HG02759 (cell line): Measurements from ENCODE around the gene UTP11.

Experiments
- ATAC-seq: cut with Tn5 transposase; IDR thresholded peaks from one replicate; pipeline ENCODE4 v1.9.1; 2021; ENCODE audit warnings: mild to moderate bottlenecking, moderate library complexity; ENCODE audit not compliant: unreplicated experiment

UTP11 gene

DNA sequence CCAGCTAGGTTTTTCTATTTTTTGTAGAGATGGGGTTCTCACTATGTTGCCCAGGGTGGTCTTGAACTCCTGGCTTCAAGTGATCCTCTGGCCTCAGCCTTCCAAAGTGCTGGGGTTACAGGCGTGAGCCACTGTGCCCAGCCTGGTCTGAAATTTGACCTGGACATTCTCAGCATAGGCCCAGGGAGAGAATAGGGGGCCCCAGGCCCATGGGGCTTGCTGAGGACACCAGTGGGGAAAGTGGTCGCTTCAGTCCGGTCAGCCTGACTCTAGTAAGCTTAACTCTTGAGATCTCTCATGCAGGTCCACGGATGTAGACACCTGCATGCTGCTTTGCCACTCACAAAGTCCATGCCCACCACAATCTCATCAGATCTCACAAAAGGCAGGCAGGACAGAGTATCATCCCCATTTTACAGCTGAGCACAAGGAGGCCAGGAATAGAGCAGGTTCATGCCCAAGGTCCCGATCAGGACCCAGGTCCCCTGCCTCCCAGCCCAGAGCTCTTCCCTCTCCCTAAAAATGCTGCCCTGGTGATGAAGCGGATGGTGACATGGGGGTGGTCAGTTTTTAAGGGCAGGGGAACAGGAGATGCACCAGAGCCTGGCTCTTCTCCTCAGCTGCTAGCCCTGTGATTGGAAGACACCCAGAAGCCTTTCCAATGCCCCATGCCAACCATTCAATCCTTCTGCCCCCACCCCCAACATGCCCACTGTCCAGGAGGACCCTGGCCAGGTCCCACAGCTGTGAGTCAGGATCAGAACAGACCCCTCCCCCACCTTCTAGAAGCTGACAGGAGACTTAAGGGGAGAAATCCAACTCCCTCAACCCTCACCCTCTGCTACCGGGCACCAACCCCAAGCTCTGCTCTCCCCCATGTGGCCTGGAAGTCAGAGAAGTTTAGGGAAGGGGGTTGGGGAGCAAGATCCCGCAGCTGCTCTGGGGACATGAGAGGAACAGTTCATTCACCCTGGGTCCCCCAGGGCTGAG, 9.0 kb upstream of the UTP11 start:
- no peak for ATAC-seq

DNA sequence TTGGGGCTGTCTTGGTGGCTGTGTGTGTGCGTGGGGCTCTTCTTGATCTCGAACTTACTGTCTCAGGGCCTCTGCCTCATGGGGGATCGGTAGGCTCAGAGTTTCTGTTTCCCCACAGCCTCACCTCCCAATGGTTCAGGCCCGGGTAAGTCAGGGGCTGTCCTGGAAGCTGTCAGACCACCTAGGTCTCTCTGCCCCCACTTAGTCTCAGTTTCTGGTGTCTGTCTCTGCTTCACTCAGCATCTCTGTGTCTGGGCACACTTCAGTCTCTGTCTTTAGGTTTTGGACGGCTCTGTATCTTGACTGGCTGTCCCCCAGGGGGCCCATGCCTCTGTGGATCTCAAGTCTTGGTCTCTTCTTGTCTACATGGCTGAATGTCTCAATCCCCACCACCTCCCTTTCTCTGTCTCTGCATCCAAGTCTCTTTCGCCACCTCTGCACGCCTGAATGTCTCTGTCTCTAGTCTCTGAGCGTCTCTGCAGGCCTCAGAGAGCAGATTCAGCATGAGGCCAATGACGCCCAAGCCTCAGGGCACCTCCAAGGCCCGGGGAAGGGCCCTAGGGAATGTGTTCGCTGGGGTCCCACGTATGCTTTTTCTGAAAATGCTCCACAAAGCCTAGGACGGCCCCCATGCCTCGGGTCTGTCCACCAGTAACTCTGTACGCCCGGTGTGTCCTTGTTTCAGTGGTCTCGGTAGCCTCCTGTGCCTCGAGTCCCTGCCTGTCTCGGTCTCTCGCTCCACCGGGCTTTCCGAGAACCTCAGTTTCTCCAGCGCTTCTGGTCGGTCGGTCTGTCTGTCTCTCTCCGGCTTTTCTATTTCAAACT, 8.0 kb upstream of the UTP11 start:
- ATAC-seq: no peak

DNA sequence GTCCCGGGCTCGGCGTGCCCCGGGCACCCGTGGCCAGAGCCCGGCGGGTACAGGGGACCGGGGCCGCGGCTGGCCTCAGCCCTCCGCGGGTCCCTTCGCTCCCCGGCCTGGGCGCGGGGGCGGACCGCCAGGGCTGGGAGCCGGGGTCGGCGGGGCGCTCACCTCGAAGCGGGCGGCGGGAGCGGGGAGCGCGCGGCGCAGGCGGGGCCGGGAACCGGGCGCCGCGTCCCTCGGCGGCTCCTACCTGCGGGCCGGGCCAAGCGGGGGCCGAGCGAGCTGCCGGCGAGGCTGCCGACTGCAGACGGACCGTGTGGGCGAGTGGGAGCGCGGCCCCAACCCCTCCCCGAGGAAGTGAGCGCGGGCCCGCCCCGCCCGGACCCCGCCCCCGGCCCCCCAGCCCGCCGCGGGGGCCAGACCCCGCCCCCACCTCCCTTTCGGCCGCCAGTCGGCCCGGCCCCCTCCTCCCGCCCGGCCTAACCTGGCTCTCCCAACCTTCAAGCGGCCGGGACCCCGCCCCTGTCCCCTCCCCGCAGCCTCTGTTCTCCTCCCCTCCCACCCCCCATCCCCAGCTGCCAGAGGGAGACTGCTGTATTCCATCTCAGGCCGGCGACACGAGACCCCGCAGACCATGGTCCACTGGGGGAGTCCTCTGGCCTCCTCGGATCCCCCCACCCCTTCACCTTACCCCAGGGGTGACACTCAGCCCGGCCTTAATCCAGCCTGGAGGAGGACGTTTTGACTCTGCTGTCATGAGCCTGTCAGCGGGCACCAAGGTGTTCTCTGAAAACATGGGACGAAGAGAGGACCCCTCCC, 7.1 kb upstream of the UTP11 start, which contains the start of gene FHL3:
Gene FHL3, minus strand, starts transcription at position 320 of the 813 bp plus-strand sequence. CDS start 6,102 bp downstream, outside the sequence.
- no peak for ATAC-seq

DNA sequence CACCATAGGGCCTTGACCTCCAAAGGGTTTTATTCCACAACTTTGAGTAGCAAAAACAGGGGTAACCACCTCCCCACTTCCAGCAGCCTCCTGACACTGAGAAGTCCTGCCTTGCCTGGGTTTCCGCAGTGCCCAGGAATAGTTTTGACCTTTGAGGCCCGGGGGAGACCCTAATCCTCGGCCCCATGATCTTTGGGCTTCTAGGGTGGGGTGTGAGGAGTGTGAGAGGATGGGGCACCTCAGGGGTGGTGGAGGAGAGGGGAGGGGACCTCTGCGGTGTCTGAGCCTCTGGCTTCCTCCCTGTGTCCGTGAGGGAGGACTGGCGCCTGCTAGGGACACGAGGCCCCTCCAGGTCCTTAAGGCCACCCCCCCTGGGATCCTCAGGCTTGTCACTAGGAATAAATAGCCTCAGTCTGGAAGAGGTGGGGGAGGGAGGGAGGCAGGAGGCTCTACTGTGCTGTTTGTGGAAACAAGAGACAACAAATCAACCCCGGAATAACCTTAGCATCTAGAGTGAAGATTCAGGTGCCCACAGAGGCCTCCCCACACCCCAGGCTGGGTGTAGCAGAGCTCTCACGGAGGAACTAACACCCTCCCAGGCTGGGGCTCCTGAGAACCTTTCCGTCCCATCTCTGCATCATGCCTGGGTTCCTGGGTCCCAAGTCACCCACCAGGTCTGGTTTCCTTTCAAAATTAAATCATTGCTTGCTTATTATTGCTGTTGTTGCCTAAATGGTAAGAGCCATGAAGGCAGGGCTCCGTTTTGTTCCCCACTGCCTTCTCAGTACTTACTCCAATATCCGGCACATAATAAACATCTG, 6.3 kb upstream of the UTP11 start:
- no peak for ATAC-seq

DNA sequence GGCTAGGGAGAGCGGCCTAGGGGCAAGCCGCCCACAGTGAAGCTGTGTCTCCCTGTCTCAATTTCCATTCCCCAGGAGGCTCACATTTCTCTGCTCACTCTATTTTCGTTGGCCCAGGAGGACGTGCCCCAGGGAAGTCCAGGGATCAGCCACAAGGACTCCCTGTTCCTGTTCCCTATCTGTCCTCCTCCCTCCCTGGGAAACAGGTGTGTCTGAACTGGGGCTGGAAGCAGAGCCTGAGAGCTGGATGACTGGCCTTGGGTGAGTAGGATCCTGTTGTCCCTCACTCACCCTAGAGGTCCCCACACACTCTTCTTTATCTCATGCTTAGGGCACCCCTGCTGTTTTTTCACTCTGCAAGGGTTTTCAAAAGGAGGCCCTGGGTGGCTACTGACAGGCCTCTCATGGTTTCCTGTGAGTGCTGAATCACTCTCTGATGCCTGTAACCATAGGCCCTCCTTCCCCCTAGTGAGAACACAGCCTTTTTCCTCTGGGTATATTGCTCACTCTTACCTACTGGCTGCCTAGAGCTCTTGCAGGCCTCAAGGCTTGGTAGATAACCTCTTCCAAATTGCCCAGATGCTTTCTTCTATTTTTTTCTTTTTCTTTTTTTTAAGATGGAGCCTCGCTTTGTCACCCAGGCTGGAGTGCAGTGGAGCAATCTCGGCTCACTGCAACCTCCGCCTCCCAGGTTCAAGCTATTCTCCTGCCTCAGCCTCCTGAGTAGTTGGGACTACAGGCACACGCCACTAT, 3.3 kb upstream of the UTP11 start:
- no peak for ATAC-seq

DNA sequence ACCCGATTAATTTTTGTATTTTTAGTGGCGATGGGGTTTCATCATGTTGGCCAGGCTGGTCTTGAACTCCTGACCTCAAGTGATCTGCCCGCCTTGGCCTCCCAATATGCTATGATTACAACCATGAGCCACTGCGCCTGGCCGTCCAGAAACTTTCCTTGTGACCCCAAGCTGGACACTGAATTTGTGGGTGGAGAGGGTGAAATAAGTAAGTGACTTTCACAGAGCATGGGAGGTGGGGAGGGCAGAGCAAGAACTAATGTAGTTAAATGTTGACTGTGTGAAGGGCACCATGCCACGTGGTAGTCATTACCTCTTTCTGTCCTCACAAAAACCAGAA, 2.7 kb upstream of the UTP11 start:
- no peak for ATAC-seq

DNA sequence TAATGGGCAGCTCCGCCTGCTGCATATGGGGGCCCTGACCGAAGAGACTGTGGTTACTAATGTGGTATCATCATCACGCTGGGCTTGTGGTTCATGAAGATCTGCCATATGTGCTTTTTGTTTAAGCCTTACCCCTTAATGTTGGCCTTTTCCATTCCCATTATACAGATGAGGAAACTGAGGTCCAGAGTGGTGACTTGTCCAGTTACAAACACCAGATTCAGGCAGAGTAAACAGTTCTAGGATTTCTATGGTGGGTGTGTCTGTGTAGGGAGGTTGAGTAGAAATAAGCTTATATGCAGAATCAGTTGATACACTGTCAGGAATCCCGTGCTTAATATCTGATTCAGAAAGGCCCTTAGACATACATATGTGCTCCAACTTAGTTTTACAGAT, 691 bp downstream of the UTP11 start:
- no peak for ATAC-seq

DNA sequence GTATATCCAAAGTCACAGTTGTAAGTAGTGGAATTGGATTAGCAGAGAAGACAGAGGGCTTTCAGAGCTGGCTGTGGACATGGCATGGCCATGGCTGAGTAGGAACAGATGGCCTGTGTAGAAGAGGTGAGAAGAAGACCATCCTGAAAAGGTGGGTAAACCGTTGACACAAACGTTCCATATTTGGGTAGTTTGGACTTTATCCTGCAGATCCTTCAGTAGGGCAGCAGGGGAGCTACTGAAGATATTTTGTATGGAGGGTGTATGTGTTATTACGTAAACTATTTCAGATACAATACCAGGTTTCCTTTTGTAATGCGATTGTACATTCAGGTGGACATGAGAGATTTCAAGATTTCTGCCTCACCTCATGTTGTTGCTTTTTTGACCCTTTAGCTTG, 1.6 kb downstream of the UTP11 start:
- ATAC-seq: no peak

DNA sequence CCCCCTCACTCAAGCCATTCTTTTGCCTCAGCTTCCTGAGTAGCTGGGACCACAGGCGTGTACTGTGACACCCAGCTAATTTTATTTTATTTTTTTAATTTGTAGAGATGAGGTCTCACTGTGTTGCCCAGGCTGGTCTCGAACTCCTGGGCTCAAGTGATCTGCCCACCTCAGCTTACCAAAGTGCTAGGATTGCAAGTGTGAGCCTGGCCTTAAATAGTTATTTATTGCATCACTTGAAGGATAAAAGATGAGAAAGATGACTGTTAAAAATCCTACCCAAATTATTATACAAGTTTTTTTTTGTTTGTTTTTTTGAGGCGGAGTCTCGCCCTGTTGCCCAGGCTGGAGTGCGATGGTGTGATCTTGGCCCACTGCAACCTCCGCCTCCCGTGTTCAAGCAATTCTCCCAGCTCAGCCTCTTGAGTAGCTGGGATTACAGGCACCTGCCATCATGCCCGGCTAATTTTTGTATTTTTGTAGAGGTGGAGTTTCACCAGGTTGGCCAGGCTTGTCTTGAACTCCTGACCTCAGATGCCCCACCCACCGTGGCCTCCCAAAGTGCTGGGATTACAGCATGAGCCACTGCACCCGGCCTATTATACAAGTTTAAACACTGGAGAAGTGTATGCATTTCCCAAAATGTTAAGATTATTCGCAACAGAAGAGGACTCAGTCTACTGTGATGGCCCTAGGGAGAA, 2.3 kb downstream of the UTP11 start:
- ATAC-seq: no peak

DNA sequence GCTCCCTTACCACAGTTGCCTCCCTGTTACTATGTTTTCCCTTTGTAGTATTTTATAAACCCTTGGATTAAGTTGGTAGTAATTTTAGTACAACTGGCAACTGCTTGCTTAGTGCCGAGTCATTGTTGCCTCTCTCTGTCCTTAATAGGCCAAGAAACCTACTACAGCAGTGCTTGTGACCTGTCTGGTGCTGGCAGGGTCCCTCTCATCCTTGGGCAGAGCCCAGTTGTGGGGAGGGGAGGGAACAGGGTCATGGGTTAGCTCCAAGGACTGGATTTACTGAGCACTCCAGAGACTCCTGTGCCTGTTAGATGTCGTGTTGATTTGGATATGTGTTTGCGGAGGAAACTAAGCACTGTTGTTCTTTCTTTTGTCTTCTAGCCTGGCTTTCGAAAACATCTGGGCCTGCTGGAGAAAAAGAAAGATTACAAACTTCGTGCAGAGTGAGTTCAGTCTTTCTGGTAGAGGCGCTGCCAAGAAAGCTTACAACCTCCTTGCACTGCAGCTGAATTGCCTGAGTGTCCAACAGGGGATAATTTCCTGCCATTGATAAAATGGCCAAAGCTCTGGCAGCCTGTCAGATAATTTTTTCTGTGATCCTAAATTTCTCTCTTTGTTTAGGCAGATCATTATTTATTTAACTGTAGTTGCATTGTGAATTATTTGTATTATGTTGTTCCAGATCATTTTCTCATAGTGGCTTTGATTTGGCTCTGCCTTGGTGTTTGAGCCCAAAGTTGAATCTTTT, 3.6 kb downstream of the UTP11 start:
- no peak for ATAC-seq

DNA sequence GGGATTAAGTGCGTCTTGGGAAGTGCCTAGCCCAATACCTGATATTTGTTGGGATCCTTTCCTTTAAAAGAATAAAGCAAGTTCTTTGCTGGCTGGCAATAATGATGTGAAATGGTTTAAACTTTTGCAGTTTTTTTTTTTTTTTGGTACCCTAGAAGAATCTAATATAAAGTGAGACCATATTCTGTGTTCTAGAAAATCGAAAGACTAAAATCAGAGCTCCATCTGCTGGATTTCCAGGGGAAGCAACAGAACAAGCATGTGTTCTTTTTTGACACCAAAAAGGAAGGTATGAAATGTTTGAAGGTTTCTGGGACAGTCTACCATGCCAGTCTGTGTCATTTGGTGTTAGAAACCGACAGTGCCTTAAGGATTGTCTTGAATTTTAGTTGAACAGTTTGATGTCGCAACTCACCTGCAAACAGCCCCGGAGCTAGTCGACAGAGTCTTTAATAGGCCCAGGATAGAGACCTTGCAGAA, 6.4 kb downstream of the UTP11 start:
- no peak for ATAC-seq

DNA sequence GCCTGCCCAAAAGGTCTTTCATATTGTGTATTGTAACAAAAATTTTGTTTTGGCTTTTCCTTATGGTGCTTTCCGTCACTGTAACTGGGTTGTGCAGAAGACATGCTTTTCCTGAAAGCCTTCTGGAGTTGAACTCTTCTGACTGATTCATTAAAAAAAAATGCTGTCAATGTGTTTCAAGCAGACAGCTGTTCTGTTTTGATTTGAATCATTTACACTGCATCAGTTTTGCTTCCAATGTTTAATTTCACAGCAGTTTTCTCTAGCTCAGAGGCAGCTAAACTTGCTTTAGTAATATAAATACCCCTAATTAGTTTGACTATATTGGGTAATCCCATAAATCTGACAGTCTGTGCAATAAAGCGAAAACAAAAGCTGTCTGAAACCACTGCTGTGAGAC, 7.9 kb downstream of the UTP11 start:
- no peak for ATAC-seq

DNA sequence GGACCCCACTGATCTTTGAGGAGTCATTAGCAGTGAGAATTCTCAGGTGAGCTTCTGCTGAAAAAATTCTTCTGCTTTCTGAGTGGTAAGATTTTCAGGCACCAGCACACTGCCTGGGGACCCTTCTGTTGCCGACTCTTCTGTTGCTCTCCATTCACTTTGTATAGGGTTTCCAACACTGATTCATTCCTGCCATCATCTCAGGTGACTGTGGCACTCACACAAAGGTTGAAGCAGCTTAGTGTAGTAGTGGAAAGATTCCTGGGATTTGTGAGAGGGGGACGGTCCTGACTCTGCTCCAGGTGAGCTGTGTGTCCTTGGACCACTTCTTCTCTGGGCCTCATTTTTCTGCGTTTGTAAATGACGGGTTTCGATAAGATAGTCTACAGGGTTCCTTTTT, 9.4 kb downstream of the UTP11 start:
- no peak for ATAC-seq

DNA sequence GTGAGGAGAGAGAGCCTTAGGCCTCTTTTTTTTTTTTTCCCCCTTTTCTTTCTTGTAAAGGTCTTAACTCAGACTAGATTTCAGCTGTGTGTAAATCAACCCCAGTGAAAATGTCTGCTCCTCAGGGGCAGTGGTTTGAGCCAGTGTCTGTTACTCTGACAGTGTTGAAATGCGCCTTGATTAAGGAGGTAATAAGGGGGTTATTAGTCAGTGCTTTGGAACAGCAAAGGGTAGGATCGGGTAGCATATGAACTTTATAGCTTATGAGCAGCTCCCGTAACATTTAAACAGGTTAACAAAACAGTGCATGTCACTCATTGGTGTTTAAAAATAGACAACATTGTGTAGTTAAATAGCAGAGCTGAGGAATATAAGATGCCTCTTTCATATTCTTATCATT, 10.3 kb downstream of the UTP11 start:
- no peak for ATAC-seq

DNA sequence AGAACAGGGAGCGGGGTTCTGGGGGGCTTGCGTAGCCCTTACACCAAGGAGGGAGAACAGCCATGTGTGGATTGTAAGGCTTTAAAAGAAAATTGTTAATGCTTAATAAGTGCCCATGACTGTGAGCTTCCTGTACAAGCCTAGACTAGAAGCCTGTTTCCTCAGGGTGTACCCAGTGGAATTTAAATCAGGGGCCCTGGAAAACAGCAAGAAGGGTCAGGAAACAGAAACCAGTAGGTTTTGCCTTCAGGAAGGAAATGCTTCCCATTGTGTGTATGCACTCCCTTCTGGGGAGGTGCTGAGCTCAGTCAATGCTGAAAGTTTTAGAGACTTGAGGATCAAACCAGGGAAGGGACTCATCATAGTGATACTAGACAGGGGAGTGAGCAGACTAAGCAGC, 12.7 kb downstream of the UTP11 start:
- no peak for ATAC-seq

DNA sequence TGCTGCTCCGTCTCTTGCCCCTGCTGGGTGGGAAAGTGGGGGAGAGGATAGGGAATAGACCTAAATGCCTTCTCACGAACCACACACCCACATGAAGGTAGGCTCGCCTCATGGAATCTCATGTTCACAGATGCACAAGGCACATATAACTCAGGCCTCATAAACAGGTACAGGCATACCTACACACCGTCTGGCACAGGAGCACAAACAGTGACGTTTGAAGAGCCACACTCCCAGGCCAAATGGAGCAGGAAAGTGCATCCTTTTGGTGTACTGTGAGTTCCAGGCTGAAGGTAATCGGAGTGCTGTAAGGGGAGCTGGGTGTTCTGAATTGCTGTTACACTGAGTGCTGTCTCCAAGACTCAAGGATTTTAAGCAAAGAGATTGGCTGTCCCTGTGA, 13.1 kb downstream of the UTP11 start:
- no peak for ATAC-seq

DNA sequence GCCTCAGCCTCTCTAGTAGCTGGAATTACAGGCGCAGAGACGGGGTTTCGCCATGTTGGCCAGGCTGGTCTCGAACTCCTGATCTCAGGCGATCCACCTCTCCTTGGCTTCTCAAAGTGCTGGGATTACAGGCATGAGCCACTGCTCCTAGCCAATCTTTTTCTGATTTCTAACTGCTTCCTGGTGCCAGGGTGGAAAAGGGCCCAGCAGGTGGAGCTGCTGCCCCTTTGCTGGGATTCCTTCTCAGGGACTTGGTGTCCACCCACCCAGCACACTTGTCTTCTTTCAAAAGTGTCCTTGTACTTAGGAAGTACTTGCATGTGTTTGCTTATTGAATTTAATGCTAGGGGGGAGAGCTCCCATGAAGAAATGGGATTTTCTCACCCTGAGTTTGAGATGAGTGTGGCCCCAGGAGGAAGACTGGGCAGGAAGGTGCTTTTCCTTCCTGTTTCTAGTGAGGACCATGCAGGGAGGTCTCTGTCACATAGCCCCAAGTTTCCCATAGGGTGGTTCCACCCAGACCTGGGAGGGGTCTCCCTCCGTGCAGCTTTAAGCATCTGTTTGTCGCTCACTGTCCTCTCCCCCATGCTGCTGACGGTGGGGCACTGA, 14.2 kb downstream of the UTP11 start:
- ATAC-seq: no peak
